Rectal smooth muscle tissue (tissue), 1 donor: ENCODE measurements around the gene ANGPT4.
"Not testable (repeated sequence)": the region's sequence is repeated elsewhere in the genome, so short reads cannot be mapped to it uniquely, and the experiment has no call there.

Experiments used
- H3K27ac ChIP-seq: one replicate; pipeline ENCODE4 v1.7.0; 2013; ENCODE audit warnings: low read depth, low read length, inconsistent platforms
- H3K27me3 ChIP-seq: one replicate; pipeline ENCODE4 v1.7.0; 2013; ENCODE audit warnings: low read length; ENCODE audit not compliant: control insufficient read depth, insufficient read depth
- H3K36me3 ChIP-seq: one replicate; pipeline ENCODE4 v1.7.0; 2013; ENCODE audit warnings: low read length; ENCODE audit not compliant: control insufficient read depth, insufficient read depth
- H3K4me1 ChIP-seq: one replicate; pipeline ENCODE4 v1.7.0; 2013; ENCODE audit warnings: low read length; ENCODE audit not compliant: control insufficient read depth, insufficient read depth
- H3K4me3 ChIP-seq: one replicate; pipeline ENCODE4 v1.7.0; 2013; ENCODE audit warnings: low read length
- H3K9ac ChIP-seq: one replicate; pipeline ENCODE4 v1.7.0; 2013; ENCODE audit warnings: low read length

Gene ANGPT4

GRCh38 chr20:833450-834150 lies 82.5 kb downstream of the ANGPT4 start, which contains the start of gene FAM110A:
FAM110A (plus strand) TSS chr20:833715; CDS start chr20:844805, 11,090 bp downstream.
- Histone ChIP-seq H3K4me1 (peaks cover 3% of the 10 kb centered on the region), H3K27me3 (no peaks in the 10 kb centered on the region), H3K27ac (no peak within 1 kb of the TSS), H3K9ac (peak within 1 kb of the TSS; percentile 64), H3K36me3 (no peaks in the 10 kb centered on the region), H3K4me3 (peak within 1 kb of the TSS; percentile 71)

DNA sequence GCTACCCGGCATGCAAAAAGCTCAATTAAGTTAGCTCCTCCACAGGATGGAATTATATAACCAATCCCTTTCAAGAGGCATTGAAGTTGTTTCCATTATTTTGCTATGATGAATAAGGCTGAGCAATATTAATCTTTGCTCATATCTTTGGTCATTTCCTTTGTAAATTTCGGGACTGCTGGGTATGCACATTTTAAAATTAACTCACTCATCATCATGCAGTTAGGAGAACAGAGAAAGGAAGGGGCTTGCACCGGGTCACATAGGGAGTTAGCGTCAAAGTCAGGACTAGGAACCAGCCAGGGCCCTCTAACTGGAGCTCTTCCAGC lies 83.0 kb downstream of the ANGPT4 start:
- no peaks in the 10 kb centered on the region for H3K36me3 ChIP-seq
- H3K4me3 ChIP-seq, result peak overlapping the region; percentile 51
- no peaks in the 10 kb centered on the region for H3K27me3 ChIP-seq
- H3K4me1 ChIP-seq, result peaks cover 3% of the 10 kb centered on the region
- no peak overlapping the region for H3K27ac ChIP-seq
- no peak overlapping the region for H3K9ac ChIP-seq

- H3K4me3 ChIP-seq, result no peak overlapping the region
- no peak overlapping the region for H3K9ac ChIP-seq
- H3K27ac ChIP-seq, result no peak overlapping the region
- H3K36me3 ChIP-seq, result no peaks in the 10 kb centered on the region
- H3K27me3 ChIP-seq, result no peaks in the 10 kb centered on the region
- H3K4me1 ChIP-seq, result peaks cover 3% of the 10 kb centered on the region
Measured at GRCh38 chr20:831956-832355, 84.2 kb downstream of the ANGPT4 start.

DNA sequence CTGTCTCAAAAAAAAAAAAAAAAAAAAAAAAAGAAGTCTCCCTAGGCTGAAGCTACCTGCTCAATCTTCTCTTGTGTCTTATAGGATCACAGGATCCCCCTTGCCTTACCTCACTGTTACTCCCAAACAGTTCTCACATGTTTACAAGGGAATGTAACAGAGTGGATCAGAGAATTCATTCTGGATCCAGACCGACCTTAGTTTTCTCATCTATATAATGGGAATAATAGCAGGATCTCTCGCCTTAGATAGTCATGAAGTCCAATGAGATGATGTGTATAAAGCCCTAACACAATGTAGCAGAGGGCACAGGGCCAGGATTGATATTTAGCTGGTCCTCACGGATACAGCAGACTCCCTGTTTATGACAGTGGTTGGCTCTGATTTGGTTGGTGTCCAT lies 84.9 kb downstream of the ANGPT4 start:
- H3K27me3 ChIP-seq, result no peaks in the 10 kb centered on the region
- H3K27ac ChIP-seq, result no peak overlapping the region
- H3K4me1 ChIP-seq, result peaks cover 3% of the 10 kb centered on the region
- no peak overlapping the region for H3K9ac ChIP-seq
- no peak overlapping the region for H3K4me3 ChIP-seq
- no peaks in the 10 kb centered on the region for H3K36me3 ChIP-seq

DNA sequence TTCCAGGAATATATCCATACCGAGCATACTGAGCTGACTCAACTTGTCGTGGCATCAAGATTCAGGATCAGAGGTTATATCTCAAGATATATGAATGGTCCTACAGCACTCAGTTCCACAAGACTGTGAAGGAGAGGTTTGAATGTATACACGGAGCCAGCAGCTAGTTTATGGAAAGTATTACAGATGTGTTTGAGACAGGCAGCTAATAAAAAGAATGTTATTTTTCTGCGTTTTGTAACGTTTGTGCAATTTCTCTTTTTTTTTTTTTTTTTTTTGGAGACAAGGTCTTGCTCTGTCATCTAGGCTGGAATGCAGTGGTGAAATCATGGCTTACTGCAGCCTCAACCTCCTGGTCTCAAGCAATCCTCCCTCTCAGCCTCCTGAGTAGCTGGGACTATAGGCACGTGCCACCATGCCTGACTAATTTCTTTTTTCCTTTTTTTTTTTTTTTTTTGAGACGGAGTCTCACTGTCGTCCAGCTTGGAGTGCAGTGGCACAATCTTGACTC lies 86.1 kb downstream of the ANGPT4 start:
- Histone ChIP-seq H3K4me1 (peaks cover 3% of the 10 kb centered on the region), H3K4me3 (no peak overlapping the region), H3K36me3 (no peaks in the 10 kb centered on the region), H3K27me3 (no peaks in the 10 kb centered on the region), H3K9ac (no peak overlapping the region), H3K27ac (no peak overlapping the region)

DNA sequence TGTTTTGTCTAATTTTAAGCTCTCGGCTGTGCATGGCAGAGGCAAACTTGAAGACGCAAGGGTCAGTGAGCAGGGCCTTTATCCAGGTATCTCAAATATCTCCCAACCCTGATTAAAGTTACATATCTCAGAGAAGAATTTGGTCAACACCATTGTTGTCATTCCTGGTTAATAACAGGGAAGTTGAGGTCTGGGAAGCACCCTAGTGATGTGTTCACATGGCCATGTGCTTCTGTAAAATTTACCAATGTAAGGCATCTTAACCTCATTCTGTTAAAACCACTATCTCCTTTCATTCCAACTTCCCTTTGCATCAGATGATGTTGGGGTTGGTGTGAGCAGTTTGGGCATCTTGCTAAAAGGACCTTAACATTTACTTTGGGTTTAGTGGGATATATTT lies 86.6 kb downstream of the ANGPT4 start:
- H3K4me1 ChIP-seq, result peaks cover 3% of the 10 kb centered on the region
- no peak overlapping the region for H3K27ac ChIP-seq
- no peak overlapping the region for H3K4me3 ChIP-seq
- H3K36me3 ChIP-seq, result no peaks in the 10 kb centered on the region
- no peak overlapping the region for H3K9ac ChIP-seq
- no peaks in the 10 kb centered on the region for H3K27me3 ChIP-seq

- Histone ChIP-seq H3K4me1 (peaks cover 2% of the 10 kb centered on the region), H3K4me3 (no peak overlapping the region), H3K27ac (no peak overlapping the region), H3K27me3 (no peaks in the 10 kb centered on the region), H3K36me3 (no peaks in the 10 kb centered on the region), H3K9ac (no peak overlapping the region)
Measured at GRCh38 chr20:828987-829386, 87.1 kb downstream of the ANGPT4 start.

DNA sequence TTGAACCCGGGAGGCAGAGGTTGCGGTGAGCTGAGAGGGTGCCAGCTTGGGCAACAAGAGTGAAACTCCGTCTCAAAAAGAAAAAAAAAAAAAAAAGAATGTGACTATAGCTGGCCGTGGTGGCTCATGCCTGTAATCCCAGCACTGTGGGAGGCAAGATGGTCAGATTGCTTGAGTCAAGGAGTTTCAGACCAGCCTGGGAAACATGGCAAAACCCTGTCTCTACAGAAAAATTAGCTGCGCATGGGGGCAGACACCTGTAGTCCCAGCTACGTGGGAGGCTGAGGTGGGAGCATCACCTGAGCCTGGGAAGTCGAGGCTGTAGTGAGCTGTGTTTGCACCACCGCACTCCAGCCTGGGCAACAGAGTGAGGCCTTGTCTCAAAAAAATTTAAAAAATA lies 88.2 kb downstream of the ANGPT4 start:
- H3K27me3 ChIP-seq, H3K4me1 ChIP-seq, H3K36me3 ChIP-seq, H3K27ac ChIP-seq, H3K4me3 ChIP-seq, H3K9ac ChIP-seq: not testable (repeated sequence)

- Histone ChIP-seq H3K4me3 (no peak overlapping the region), H3K9ac (no peak overlapping the region), H3K4me1 (no peaks in the 10 kb centered on the region), H3K27ac (no peak overlapping the region), H3K27me3 (no peaks in the 10 kb centered on the region), H3K36me3 (no peaks in the 10 kb centered on the region)
Measured at GRCh38 chr20:826695-827323, 89.3 kb downstream of the ANGPT4 start.

DNA sequence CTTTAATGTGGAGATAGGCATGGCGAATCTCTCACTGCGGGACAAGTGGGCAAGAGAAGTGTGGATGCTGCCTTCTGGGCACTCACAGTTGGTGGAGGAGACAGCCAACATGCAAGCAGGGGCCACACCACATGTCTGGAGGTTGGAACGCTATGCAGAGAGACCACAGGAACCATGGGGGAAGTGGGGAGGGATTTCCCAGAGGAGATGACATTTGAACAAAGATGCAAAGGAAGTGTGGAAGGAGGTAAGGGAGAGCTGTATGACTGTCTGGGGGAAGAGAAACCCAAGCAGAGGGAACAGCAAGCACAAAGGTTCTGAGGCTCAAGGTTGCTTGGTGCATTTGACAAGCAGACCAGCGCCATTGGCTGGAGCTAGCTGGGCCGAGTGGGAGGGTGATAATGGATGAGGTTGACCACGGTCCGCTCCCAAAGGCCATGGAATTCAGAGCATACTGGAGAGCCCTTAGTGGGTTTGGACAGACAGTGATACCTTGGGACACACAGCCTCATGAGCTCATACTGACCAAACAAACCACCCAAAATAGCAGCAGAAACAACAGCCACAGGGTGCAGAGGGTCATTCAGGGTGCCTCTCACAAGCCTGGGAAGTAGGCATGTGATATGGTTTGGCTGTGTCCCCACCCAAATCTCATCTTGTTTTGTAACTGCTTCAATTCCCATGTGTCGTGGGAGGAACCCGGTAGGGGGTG lies 90.3 kb downstream of the ANGPT4 start:
- Histone ChIP-seq H3K27me3 (no peaks in the 10 kb centered on the region), H3K27ac (no peak overlapping the region), H3K9ac (no peak overlapping the region), H3K4me1 (no peaks in the 10 kb centered on the region), H3K4me3 (no peak overlapping the region), H3K36me3 (no peaks in the 10 kb centered on the region)

- no peak overlapping the region for H3K27ac ChIP-seq
- no peak overlapping the region for H3K9ac ChIP-seq
- no peak overlapping the region for H3K4me3 ChIP-seq
- no peaks in the 10 kb centered on the region for H3K27me3 ChIP-seq
- no peaks in the 10 kb centered on the region for H3K4me1 ChIP-seq
- H3K36me3 ChIP-seq, result no peaks in the 10 kb centered on the region
Measured at GRCh38 chr20:824916-825315, 91.2 kb downstream of the ANGPT4 start.

GRCh38 chr20:824490-824889 lies 91.6 kb downstream of the ANGPT4 start:
- Histone ChIP-seq H3K9ac (no peak overlapping the region), H3K4me3 (no peak overlapping the region), H3K27ac (no peak overlapping the region), H3K4me1 (no peaks in the 10 kb centered on the region), H3K27me3 (no peaks in the 10 kb centered on the region), H3K36me3 (no peaks in the 10 kb centered on the region)
